GM12874 (cell line): Measurements from ENCODE around the gene PTGDS.

Experiments
- CTCF ChIP-seq: IDR thresholded peaks from 2 replicates; pipeline ENCODE4 v1.5.1; 2011; ENCODE audit warnings: low read depth, mild to moderate bottlenecking, control low read depth, low read length, moderate library complexity; ENCODE audit not compliant: insufficient read depth

Gene PTGDS

GRCh38 chr9:136937186-136938001 is 39.9 kb upstream of the PTGDS start:
- no peak for TF ChIP-seq CTCF

GRCh38 chr9:136939431-136939995 is 37.8 kb upstream of the PTGDS start:
- no peak for TF ChIP-seq CTCF

- TF ChIP-seq CTCF, result no peak
Observed at GRCh38 chr9:136939996-136940525, 37.2 kb upstream of the PTGDS start.

GRCh38 chr9:136940526-136941230 is 36.6 kb upstream of the PTGDS start:
- no peak for TF ChIP-seq CTCF

- TF ChIP-seq CTCF, result no peak
Observed at GRCh38 chr9:136941231-136942111, 35.8 kb upstream of the PTGDS start.

GRCh38 chr9:136942112-136942880 is 35.0 kb upstream of the PTGDS start:
- TF ChIP-seq CTCF, result no peak
